Activated CD4-positive, alpha-beta T cell treated with anti-CD3 and anti-CD28 coated beads for 4 hours (primary cell): ENCODE data around the gene FBXO30.

Experiments
- DNase-seq, 2 donors: peaks; one replicate each; pipeline ENCODE4 v3.0.0-alpha.2; 2020

The FBXO30 gene

GRCh38 chr6:145815309-145816274 is 997 bp upstream of the FBXO30 start:
- no peak for DNase-seq

GRCh38 chr6:145814035-145814500 is 527 bp downstream of the FBXO30 start:
- DNase-seq = peak; percentile 2 to 6

GRCh38 chr6:145813285-145814034 is 1.1 kb downstream of the FBXO30 start:
- no peak for DNase-seq

GRCh38 chr6:145811741-145812140 is 2.9 kb downstream of the FBXO30 start:
- no peak for DNase-seq

GRCh38 chr6:145809785-145810184 is 4.8 kb downstream of the FBXO30 start:
- DNase-seq = no peak

- no peak for DNase-seq
Measured at GRCh38 chr6:145809211-145809610, 5.4 kb downstream of the FBXO30 start.

- DNase-seq = no peak
Measured at GRCh38 chr6:145808239-145808638, 6.4 kb downstream of the FBXO30 start.

GRCh38 chr6:145802141-145802540 is 12.5 kb downstream of the FBXO30 start:
- no peak for DNase-seq

GRCh38 chr6:145801021-145801420 is 13.6 kb downstream of the FBXO30 start:
- no peak for DNase-seq

- no peak for DNase-seq
Measured at GRCh38 chr6:145798530-145798929, 16.1 kb downstream of the FBXO30 start.

- DNase-seq = no peak
Measured at GRCh38 chr6:145789443-145789842, 25.2 kb downstream of the FBXO30 start.

GRCh38 chr6:145787688-145788087 is 26.9 kb downstream of the FBXO30 start:
- DNase-seq = no peak

- no peak for DNase-seq
Measured at GRCh38 chr6:145784683-145785082, 29.9 kb downstream of the FBXO30 start.

- DNase-seq = no peak
Measured at GRCh38 chr6:145783796-145784195, 30.8 kb downstream of the FBXO30 start.

GRCh38 chr6:145772846-145773245 is 41.7 kb downstream of the FBXO30 start:
- no peak for DNase-seq

GRCh38 chr6:145765449-145765848 is 49.1 kb downstream of the FBXO30 start:
- DNase-seq = no peak

- DNase-seq = no peak
Measured at GRCh38 chr6:145763742-145764141, 50.9 kb downstream of the FBXO30 start.

- no peak for DNase-seq
Measured at GRCh38 chr6:145761584-145761983, 53.0 kb downstream of the FBXO30 start.

- no peak for DNase-seq
Measured at GRCh38 chr6:145758113-145758512, 56.5 kb downstream of the FBXO30 start.

GRCh38 chr6:145756170-145756662 is 58.4 kb downstream of the FBXO30 start:
- no peak for DNase-seq

GRCh38 chr6:145755682-145756081 is 58.9 kb downstream of the FBXO30 start:
- no peak for DNase-seq

- no peak for DNase-seq
Measured at GRCh38 chr6:145752638-145753037, 62.0 kb downstream of the FBXO30 start.

GRCh38 chr6:145749632-145750031 is 65.0 kb downstream of the FBXO30 start:
- no peak for DNase-seq

GRCh38 chr6:145745861-145746260 is 68.7 kb downstream of the FBXO30 start:
- no peak for DNase-seq
